Heart left ventricle (tissue), 13 donors: ENCODE results near the gene PLEKHN1.

Experiments
- CTCF ChIP-seq, 12 donors: fragments of 200-600 bp; sonication (generic) in 4 of 12; IDR thresholded peaks; one replicate each; pipeline versions ENCODE4 v1.5.0 to v1.8.0; 2018 to 2022; ENCODE audit warnings: antibody characterized with exemption in 12 of 12, mild to moderate bottlenecking in 5 of 12
- POLR2A ChIP-seq, 2 donors: fragments of 450-650 bp; IDR thresholded peaks; one replicate each; pipeline ENCODE4 v1.6.1; 2017; ENCODE audit warnings: antibody characterized with exemption in 2 of 2, mild to moderate bottlenecking in 2 of 2, moderate library complexity in 2 of 2
- donor health status: ischemic (EF 13 %, LVEDD 7.1; RV severe dilation, severe dysfunction).
- donor health status: DM: no; HTN: yes; CAD: no.
- donor health status: DM: no; HTN: no; CAD: no.
- donor health status: ischemic (EF 25% LVEDD 6.9; RV normal size, moderate dysfunction).
- donor health status: ischemic (EF 25% LVEDD 5.7; RV mildly dilated, moderate dysfunction).
- donor health status: ischemic (EF 35%, LVEDD 5.7; RV mildly dilated, moderate dysfunction).
- donor health status: nonischemic (EF 11% LVEDD 7.7; RV severe dilation, severe dysfunction).
- donor health status: DM: yes; HTN: yes; CAD: no.
- donor health status: PGD.
- donor health status: ischemic (EF 29% LVEDD 5.4; RV normal size, mild dysfunction).
- donor health status: nonischemic (EF 23%, LVEDD 6.1; RV moderate dilation, normal function).

- TF ChIP-seq CTCF (IDR thresholded peaks at IDR 0.05) (no peak), POLR2A (IDR thresholded peaks at IDR 0.05) (no peak)
These were observed 24.5 kb upstream of the PLEKHN1 start for GRCh38 chr1:941588-942383.
